D721Med (cell line): ENCODE measurements around the gene LAMB3.

Experiments
- DNase-seq: peaks from one replicate; pipeline ENCODE4 v3.0.0; 2011; ENCODE audit warnings: low spot score; ENCODE audit not compliant: insufficient read length
- FAIRE-seq: peaks from 2 replicates; lab custom pipeline; 2011; peaks lifted over from hg19 to GRCh38; lab: Jason Lieb, UNC
- TF ChIP-seq, protein P1 (sequence below): IDR thresholded peaks from 2 replicates; pipeline ENCODE4 v1.5.1; 2012; ENCODE audit warnings: mild to moderate bottlenecking, control low read depth; ENCODE audit not compliant: insufficient read depth; ENCODE audit errors: missing control alignments

LAMB3 gene

DNA sequence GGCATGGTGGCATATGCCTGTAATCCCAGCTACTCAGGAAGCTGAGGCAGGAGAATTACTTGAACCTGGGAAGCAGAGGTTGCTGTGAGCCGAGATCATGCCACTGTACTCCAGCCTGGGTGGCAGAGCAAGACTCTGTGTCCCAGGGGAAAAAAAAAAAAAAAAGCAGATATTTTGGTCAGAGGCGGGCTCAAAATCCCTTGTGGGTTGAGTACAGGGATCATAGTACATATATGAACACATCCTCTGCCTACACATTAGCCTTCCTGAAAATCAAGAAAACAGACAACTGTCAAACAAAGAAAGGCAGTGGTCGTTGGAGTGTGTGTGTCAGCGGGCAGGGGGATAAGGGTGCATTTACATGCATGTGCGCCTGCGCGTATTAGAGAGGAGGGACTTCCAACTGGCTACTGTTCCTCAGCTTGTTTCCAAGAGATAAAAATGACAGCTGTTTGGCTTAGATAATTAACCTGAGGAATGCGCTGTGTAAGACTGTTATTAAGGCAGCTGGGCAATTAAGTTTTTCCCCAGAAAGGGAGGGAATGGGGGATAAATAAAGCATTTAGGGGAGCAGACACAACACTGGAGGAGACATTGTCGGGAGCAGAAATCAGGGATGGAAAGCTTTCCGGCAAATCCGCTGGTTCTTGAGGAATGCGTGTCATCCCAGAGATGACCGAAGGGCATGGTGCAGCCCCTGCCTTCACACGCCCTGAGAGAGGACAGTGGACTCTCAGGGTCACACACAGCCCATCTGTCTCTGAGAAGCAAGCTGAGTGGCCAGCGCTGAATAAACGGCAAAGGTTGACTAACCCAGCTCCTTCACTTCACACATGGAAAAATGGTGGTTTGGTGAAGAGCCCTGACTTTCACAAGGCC is 6.4 kb downstream of the LAMB3 start:
- no peak for FAIRE-seq
- no peak for DNase-seq
- TF ChIP-seq, protein P1, sequence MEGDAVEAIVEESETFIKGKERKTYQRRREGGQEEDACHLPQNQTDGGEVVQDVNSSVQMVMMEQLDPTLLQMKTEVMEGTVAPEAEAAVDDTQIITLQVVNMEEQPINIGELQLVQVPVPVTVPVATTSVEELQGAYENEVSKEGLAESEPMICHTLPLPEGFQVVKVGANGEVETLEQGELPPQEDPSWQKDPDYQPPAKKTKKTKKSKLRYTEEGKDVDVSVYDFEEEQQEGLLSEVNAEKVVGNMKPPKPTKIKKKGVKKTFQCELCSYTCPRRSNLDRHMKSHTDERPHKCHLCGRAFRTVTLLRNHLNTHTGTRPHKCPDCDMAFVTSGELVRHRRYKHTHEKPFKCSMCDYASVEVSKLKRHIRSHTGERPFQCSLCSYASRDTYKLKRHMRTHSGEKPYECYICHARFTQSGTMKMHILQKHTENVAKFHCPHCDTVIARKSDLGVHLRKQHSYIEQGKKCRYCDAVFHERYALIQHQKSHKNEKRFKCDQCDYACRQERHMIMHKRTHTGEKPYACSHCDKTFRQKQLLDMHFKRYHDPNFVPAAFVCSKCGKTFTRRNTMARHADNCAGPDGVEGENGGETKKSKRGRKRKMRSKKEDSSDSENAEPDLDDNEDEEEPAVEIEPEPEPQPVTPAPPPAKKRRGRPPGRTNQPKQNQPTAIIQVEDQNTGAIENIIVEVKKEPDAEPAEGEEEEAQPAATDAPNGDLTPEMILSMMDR, result no peak

DNA sequence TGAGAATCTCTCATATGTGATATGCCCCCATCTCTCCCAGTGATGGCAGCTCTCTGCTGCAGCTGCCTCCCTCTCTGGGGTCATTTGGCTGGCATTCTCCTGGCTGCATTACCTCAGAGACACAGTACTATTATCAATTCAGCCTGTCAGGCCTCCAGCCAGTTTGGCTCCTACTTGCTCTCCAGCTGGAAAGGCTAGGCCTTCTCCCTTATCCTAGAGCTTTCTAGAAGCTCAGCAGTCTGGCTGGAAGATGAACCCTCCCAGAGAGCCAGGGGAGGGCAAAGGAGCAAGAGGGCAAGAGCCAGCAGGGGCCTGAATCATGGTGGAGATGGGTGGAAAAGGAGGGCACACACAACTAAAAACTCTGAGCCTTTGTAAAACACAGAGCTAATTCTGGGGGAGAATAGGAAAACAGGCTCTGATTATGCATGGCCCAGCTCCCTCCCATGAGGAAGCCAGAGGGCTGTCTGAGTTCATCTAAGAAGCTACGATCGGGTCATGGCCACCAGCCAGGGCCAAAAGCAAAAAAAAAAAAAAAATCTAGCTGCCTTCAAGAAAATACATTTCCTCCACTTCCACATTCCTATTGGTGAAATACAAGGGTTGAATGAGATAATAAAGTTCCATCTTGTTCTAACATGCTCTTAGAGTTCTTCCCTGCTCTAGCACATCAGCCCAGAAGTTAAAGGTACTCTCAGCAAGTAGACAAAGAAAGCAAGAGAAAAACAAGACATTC is 8.8 kb downstream of the LAMB3 start:
- no peak for FAIRE-seq
- TF ChIP-seq, protein P1, result no peak

DNA sequence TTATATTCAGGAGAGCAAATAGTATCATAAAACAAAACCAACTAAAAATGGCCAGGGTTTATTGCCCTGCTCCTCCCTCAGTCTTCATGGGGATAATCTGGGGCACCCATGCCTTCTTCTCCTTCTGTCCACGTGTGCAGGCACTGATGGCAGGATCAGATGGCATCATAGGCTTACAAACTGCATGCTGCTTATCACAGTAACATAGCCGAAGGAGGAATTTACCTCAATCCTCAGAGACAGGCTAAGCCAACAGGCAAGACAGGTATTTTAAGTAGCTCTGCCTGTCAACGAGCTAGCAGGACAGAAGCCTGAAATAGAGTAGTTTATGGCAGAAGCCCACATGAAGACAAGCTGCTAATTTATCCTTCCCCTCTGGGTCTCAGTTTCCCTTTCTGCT is 9.4 kb downstream of the LAMB3 start:
- TF ChIP-seq, protein P1, result no peak
- FAIRE-seq (no peak), DNase-seq (no peak)

More for the DNA sequence above, 8.8 kb downstream of the LAMB3 start:
- no peak for DNase-seq

DNA sequence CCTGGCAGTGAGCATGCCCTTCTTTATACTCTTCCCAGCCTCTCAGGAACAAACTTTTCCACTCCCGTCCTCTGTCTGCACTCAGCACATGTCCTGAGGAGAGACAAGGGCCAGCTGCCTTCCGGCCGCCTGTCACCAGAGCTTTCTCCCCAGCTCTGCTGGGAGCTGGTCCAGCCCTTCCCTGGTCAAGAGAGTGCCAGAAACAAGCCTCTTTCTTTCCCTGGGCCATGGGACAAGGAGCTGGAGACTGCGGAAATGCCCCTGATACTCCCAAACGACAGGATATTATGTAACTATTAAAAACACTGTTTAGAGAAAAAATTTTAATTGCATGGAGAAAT is 10.4 kb downstream of the LAMB3 start:
- TF ChIP-seq, protein P1, result no peak
- no peak for FAIRE-seq
- no peak for DNase-seq

DNA sequence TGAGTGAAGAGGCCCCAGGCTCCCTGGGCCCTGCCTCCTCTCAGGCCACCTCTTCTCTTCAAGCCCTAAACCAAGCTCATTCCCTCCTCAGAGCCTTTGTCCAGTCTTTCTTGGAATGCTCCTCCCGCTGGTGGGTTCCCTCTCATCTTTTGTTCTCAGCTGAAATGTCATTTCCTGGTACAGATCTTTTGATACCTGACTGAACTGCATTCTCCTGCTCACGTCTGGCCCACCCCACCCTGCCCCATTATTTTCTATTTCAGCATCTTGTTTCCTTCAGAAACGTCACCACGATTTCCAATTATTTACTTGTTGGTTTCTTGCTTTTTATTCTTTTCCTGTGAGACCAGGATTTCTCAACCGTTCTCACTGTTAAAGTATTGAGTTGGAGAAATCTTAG is 16.4 kb downstream of the LAMB3 start:
- DNase-seq (no peak), FAIRE-seq (no peak)
- TF ChIP-seq, protein P1, result no peak

DNA sequence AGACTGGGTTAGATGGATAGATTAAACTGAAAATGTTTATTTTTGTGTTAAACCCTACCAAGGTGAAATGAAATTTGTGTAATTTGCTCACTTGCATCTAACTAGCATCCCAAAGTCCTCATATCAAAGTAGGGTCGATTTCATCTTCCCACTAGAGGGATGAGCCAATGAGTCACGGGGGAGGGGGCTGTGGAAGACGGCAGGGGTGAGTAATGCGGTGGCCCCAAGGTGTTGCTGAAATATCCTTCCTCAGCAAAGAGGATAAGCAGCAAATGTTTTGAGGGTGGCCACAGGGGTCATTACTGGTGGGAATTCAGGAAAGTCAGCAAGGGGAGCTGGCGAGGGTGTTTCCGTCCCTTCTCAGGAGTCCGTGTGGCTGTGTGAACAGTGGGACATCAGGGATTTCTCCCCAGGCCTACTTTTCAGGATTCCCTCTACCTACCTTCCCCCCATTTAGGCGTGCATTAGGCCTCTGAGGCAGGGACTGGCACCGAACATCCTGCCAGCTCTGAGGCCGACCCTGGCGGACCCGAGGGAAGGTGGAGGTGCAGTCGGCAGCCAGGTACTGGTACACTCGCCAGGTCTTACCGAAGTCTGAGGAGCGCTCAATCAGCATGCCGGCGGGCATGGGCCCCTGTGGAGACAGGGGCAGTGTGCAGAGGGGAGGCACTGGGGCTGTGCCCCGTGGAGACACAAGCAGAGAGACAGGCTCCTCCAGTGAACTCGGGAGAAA is 18.1 kb downstream of the LAMB3 start:
- FAIRE-seq, result no peak
- TF ChIP-seq, protein P1, result no peak

More for the DNA sequence above, 18.1 kb downstream of the LAMB3 start:
- DNase-seq, result no peak
